GM18511 (cell line): Measurements from ENCODE around the gene ZFAND4.
A peak's percentile ranks its signal among the peaks of the same experiment; 100 is the strongest.
"Not testable (repeated sequence)": the region's sequence is repeated elsewhere in the genome, so short reads cannot be mapped to it uniquely, and the experiment has no call there.

Experiments
- ATAC-seq: cut with Tn5 transposase; IDR thresholded peaks from one replicate; pipeline ENCODE4 v1.9.1; 2021; ENCODE audit warnings: mild to moderate bottlenecking, moderate library complexity; ENCODE audit not compliant: unreplicated experiment

The ZFAND4 gene

DNA sequence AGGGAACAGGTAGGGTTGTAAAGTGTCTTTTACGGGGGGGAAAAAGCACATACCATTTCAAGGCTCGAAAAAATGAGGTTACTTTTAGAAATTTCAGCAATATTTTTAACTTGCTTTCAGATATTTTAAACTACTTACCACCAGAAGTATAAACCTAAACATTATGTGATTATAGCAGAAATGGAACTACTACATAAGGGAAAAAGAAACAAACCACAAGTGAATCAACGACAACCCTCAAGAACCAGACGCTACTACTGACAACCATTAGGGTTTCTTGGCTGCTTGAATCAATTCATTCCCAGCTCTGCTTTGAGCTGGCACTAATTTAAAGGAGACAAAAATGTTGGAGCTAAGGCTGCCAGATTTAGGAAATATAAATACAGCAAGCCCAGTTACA lies 80.1 kb downstream of the ZFAND4 start:
- no peak for ATAC-seq

DNA sequence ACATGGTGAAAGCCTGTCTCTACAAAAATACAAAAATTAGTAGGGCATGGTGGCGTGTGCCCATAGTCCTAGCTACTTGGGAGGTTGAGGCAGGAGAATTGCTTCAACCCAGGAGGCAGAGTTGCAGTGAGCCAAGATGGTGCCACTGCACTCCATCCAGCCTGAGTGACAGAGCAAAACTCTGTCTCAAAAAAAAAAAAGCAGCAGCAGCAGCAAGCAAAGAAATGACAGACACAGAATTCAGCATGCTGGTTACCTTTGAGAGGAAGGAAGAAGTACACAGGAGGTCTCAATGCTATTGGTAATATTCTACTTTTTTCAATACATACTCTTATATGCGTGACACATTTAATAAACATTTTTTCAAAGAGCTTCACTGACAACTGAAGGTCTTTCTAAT lies 81.3 kb downstream of the ZFAND4 start:
- no peak for ATAC-seq

DNA sequence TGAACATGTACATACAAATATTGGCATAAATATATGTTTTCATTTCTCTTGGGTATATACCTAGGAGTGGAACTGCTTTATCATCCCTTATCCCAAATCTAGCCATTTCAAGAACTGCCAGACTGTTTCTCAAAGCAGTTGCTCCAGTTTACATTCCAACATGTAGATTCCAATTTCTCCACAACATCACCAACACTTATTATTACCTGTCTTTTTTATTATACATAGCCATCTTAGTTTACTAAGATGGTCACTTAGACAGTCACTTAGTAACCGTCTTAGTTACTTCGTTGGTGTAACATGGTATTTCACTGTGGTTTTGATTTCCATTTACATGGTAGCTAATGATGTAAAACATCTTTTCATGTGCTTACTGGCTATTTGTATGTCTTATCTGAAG lies 82.7 kb downstream of the ZFAND4 start:
- ATAC-seq: no peak

DNA sequence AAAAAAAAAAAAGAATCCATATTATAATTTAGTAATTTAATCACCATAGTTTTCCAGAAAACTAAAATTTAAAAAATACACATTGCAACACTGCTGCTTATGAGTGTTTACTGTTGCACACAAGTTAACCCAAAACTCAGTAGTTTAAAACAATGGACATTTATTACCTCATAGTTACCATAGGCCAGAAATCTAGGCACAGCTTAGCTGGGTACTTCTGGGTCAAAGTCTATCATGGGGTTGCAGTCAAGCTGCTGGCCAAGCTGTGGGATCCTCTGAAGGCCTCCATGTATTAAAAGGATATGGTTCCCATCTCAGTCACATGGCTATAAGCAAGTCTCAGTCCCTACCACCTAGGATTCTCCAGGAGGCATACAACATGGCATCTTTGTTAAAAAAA lies 83.6 kb downstream of the ZFAND4 start:
- no peak for ATAC-seq

DNA sequence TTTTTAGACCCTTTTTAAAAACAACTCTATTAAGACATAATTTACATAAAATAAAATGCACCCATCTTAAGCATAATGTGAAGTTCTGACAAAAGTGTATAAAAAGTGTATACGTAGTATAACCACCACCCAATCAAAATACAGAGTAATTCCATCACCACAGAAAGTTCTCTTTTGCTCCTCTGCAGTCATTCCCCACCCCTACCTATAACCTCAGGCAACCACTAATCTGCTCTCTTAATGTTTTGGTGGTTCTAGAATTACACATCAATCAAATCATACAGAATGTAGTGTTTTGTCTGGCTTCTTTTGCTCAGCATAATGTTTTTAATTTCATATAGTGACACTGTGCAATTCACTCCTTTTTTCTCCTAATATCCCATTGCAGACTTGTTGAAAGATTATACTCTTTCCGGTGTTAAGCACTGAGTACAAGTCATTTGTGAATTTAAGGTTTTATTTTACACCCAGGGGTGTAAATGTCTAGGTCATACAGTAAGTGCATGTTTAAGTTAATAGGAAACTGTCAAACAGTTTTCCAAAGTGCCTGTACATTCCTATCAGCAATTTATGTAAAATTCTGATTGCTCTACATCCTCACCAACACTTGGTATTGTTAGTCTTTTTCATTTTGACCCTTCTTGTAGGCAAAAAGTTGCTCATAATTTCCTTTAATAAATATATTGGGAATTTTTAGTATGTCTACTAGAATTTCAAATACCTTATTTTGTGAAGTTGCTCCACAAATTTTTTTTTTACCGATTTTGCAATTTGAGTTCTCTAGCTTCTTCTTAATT lies 86.3 kb downstream of the ZFAND4 start:
- ATAC-seq: no peak

DNA sequence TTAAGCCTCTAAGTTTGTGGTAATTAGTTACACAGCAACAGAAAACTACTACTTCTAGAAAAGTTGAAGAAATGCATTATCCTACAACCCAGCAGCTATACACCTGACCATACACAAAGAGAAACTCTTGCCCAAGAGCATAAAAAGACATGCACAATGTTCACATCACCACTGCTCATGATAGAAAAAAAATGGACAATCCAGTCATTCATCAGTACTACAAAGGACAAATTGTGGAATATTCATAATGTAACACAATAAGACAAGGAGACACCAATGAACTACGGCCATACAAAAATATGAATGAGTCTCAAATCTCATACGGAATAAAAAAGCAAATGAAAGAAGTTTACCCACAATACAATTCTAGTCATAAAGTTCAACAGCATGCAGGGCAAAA lies 87.4 kb downstream of the ZFAND4 start:
- no peak for ATAC-seq

DNA sequence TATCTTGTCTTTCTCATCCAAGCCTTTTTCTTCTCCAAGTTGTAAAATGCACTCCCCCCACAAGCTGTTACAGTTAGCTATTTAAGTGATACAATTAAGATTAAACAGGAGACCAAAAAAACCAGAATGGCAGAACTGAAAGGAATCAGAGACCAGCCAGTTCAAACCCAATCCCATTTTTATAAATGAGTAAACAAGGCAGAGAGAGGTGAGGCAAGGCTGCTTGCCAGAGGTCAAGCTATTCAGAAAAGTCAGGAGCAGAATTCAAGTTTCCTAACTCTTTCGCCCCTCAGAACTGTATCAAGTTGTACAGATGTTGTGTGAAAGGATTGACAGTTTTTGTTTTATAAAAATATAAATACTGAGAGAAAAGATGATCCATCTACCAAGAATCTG lies 90.2 kb downstream of the ZFAND4 start:
- ATAC-seq: no peak

DNA sequence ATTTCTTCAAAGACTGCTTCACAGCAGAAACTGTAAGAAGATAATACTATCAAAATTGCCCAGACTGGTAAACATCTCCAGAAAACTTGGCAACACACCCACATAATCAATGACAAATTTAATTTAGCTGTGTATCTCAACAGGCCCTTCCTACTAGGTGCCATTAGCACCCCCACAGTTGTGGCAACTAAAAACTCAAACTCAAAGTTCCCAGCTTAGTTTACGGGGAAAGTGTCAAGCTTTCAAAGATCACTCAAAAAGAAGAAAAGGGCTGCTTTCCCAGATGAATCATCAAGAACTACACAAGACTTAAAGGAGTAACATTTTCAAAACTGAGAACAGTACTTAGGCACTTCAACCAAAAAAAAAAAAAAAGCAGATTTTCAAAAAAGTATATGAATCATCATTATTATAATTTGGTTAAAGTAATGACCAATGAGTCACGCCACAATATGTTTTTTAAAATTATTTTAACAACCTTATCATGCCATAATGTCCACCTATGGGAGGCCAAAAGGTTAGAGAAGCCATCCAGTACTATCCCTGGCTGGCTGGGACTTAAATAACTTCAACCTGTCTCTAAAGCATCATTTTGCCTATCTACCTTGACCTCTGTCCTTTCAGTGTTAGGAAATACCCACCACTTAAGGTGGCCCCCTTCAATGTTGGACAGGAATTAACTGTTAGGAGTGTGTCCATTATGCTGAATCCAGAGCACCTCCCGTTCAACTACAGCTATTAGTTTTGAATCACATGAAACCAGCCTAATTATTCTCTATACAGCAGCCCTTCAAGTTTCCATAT lies 90.8 kb downstream of the ZFAND4 start:
- ATAC-seq: no peak

DNA sequence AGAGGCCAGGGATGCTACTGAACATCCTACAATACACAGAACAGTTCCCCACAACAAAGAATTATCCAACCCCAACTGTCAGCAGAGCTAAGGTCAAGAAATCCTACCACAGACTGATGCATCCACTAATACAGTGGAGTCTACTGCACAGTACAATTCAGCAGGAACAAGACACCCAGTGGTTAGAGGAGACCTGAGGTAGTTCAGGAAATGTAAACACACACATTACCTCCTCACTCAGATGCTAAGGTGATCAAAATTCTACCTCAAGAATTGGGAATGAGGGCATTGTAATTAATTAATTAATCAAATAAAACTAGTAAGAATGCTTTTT lies 91.4 kb downstream of the ZFAND4 start:
- peak; percentile 59 for ATAC-seq

DNA sequence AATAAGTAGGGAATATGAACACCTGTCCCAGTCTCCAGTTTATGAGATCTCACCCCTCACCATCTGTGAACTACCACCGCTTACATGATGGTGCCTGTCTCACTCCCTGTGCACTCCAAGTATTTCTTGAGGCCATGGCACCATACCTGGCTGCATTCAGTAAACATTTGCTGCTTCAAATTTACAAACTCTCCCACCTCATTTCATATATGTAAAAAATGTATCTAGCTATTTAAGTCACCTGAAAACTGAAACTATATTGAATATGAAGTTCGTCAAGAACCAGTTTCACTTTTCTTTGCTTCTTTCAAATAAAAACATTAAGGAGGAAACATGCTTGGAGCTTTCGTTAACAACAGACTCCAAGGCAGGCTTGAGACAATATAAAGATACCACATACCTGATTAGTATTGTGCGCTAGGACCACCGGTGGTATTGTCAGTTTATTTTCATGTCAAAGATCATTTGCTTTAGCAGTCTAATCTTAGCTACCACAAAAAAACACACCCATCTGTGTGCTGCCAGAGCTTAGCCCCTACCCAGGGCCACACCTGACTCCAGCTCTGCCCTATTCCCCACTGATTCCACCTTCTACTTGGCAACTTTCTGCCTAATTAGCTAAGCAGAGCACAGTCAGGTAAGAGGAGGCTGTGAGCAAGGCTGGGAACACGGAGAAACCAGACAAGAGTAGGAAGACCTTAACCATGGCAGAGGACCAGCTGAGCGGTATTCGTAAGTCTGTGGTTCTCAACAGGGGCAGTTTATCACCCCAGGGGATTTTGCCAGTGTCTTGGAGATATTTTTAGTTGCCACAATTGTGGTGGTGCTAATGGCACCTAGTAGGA lies 92.0 kb downstream of the ZFAND4 start:
- peak; percentile 79 for ATAC-seq

DNA sequence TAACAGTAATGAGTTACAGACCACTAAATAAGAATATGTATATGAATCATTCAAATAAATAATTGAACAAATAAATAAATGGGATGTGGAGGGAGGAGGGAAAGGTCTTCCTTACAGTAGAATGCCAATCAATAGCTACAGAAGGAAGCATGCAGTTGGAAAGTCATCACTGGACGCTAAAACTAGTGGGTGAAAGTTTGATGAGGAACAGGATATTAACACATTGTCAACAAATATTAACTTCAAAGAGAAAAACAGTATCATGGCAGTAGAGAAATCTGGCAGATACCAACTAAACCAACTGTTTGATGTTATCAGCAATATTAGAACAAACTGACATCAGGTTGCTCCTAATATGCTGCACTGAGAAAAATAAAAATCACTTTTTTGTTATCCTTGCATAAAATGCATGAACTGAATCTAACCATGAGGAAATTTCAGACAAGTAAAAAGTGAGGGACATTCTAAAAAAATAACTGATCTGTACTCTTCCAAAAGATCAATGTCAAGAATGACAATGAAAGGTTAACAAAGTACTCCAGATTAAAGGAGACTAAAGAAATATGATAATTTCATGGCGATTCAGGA lies 94.1 kb downstream of the ZFAND4 start:
- ATAC-seq: no peak

DNA sequence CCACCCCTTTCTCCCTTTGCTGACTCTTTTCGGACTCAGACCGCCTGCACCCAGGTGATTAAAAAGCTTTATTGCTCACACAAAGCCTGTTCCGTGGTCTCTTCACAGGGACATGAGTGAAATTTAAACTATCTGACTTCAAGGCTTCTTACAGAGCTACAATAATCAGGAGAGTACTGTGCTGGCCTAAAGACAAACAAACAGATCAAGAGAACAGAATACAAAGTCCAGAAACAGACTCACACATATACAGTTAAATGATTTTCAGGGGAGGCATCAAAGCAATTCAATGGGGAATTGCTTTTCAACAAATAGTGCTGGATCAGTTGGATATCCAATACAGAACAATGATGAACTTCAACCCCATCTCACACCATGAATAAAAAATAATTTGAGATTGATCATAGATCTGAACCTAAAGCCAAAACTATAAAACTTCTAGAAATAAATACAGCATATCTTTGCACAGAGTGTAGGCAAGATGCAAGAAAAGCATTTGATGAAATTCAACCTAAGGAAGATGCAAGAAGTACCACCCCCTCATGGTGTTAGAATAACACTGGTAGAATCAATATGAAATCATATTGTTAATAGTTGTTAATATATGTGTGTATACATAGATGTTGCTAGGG lies 96.5 kb downstream of the ZFAND4 start:
- no peak for ATAC-seq

DNA sequence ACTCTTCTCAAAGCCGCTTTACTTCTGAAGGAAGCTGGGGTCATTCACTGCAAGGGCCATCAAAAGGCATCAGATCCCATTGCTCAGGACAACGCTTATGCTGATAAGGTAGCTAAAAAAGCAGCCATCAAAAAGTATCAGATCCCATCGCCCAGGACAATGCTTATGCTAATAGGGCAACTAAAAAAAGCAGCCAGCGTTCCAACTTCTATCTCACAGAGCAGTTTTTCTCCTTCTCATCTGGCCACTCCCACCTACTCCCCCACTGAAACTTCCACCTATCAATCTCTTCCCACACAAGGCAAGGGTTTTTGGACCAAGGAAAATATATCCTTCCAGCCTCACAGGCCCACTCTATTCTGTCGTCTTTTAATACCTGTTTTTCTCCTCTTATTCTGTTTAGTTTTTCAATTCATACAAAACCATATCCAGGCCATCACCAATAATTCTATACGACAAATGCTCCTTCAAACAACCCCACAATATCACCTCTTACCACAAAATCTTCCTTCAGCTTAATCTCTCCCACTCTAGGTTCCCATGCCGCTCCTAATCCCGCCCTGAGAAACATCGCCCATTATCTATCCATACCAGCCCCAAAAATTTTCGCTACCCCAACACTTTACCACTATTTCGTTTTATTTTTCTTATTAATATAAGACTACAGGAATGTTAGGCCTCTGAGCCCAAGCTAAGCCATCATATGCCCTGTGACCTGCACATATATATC lies 97.4 kb downstream of the ZFAND4 start:
- ATAC-seq: not testable (repeated sequence)

DNA sequence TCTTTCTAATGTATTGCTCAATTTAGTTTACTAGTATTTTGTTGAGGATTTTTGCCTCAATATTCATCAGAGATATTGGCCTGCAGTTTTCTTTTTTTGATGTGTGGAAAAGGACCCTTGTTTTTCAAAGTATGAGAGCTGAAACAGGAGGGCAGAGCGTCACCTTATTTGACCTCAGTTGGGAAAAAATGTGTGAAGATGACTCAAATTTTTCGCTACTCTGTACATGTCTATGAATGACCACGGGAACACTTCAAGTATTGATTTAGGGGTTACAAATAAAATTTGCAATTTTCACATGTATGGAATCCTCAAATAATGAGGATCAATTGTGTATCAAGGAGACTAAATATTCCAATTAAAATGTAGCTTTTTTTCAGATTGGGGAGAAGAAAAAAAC lies 103.1 kb downstream of the ZFAND4 start:
- no peak for ATAC-seq

DNA sequence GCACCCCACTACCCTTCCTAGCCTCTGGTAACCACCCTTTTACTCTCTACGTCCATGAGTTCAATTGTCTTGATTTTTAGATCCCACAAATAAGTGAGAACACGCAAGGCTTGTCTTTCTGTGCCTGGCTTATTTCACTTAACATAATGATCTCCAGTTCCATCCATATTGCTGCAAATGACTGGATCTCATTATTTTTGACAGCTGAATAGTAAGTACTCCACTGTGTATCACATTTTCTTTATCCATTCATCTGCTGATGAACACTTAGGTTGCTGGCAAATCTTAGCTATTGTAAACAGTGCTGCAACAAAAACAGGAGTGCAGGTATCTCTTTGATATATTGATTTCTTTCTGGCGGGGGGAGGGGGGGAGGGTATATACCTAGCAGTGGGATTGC lies 106.2 kb downstream of the ZFAND4 start:
- no peak for ATAC-seq
